Stimulated activated CD8-positive, alpha-beta memory T cell treated with anti-CD3 and anti-CD28 coated beads, Interleukin-7, amount 100 ng/mL, for 24 hours (primary cell): Measurements from ENCODE around the gene ZNF557.

Source experiments
- DNase-seq: peaks from one replicate; pipeline ENCODE4 v3.0.0-alpha.2; 2020; ENCODE audit warnings: low read depth

Gene ZNF557

GRCh38 chr19:7076151-7076550, 6.6 kb downstream of the ZNF557 start:
- no peak for DNase-seq

GRCh38 chr19:7078008-7078407, 8.5 kb downstream of the ZNF557 start:
- no peak for DNase-seq

- DNase-seq: no peak
Measured at GRCh38 chr19:7083076-7083956, 13.8 kb downstream of the ZNF557 start.

GRCh38 chr19:7088999-7089398, 19.5 kb downstream of the ZNF557 start:
- no peak for DNase-seq

GRCh38 chr19:7098096-7098495, 28.6 kb downstream of the ZNF557 start:
- no peak for DNase-seq

GRCh38 chr19:7098701-7099596, 29.4 kb downstream of the ZNF557 start:
- peak; percentile 71 for DNase-seq

GRCh38 chr19:7099597-7099921, 30.1 kb downstream of the ZNF557 start:
- peak; percentile 65 for DNase-seq

- no peak for DNase-seq
Measured at GRCh38 chr19:7101498-7102253, 32.2 kb downstream of the ZNF557 start.

- no peak for DNase-seq
Measured at GRCh38 chr19:7104747-7105447, 35.4 kb downstream of the ZNF557 start.

GRCh38 chr19:7106711-7107657, 37.5 kb downstream of the ZNF557 start:
- DNase-seq: no peak

GRCh38 chr19:7109678-7110289, 40.3 kb downstream of the ZNF557 start:
- DNase-seq: no peak

- DNase-seq: no peak
Measured at GRCh38 chr19:7112675-7113074, 43.2 kb downstream of the ZNF557 start.

GRCh38 chr19:7113233-7113632, 43.7 kb downstream of the ZNF557 start:
- no peak for DNase-seq

GRCh38 chr19:7115721-7116120, 46.2 kb downstream of the ZNF557 start:
- DNase-seq: no peak

- DNase-seq: no peak
Measured at GRCh38 chr19:7117248-7117647, 47.7 kb downstream of the ZNF557 start.

- DNase-seq: no peak
Measured at GRCh38 chr19:7119582-7119981, 50.1 kb downstream of the ZNF557 start.

- DNase-seq: no peak
Measured at GRCh38 chr19:7120499-7120898, 51.0 kb downstream of the ZNF557 start.

GRCh38 chr19:7122701-7123100, 53.2 kb downstream of the ZNF557 start:
- no peak for DNase-seq

GRCh38 chr19:7124782-7125181, 55.3 kb downstream of the ZNF557 start:
- DNase-seq: no peak

GRCh38 chr19:7125221-7125620, 55.7 kb downstream of the ZNF557 start:
- DNase-seq: no peak
